ENCODE results near the gene HLCS.

GRCh38 chr21:36927719-36928117 lies 38.8 kb downstream of the HLCS start:
- TF ChIP-seq CTCF (IDR thresholded peaks at IDR 0.05; ENCODE audit: control extremely low read depth in 1 of 3, insufficient read depth in 1 of 3, low read depth in 1 of 3, low read length in 3 of 3): peak; percentile 84 to 87 (median 84)
- TF ChIP-seq TAF1 (IDR thresholded peaks at IDR 0.05; ENCODE audit: low read depth, low read length): no peak
- TF ChIP-seq RBBP5 (IDR thresholded peaks at IDR 0.05; ENCODE audit: borderline replicate concordance, low read depth, low read length): no peak
- TF ChIP-seq KDM5A (IDR thresholded peaks at IDR 0.05; ENCODE audit: low read length): no peak
- no peak for TF ChIP-seq EZH2 (IDR thresholded peaks at IDR 0.05; ENCODE audit: low read depth, low read length, severe bottlenecking)
- no peak for TF ChIP-seq E2F6 (IDR thresholded peaks at IDR 0.05)
- TF ChIP-seq SRF (IDR thresholded peaks at IDR 0.05; ENCODE audit: low read depth, low read length): no peak
- TF ChIP-seq ATF2 (IDR thresholded peaks at IDR 0.05; ENCODE audit: low read length): no peak

Measured in H1 (cell line).